Ishikawa (cell line): Measurements from ENCODE around the gene EMP2.

Experiments
- CEBPB ChIP-seq: IDR thresholded peaks from 2 replicates; pipeline ENCODE4 v1.6.1; 2012
- CREB1 ChIP-seq: IDR thresholded peaks from 2 replicates; pipeline ENCODE4 v1.6.1; 2012; ENCODE audit warnings: low read depth
- EGR1 ChIP-seq: IDR thresholded peaks from 2 replicates; pipeline ENCODE4 v1.6.1; 2012
- EP300 ChIP-seq: IDR thresholded peaks from 2 replicates; pipeline ENCODE4 v1.6.1; 2012; ENCODE audit warnings: borderline replicate concordance
- FOXM1 ChIP-seq: IDR thresholded peaks from 2 replicates; pipeline ENCODE4 v1.6.1; 2012; ENCODE audit warnings: low read depth, borderline replicate concordance
- NFIC ChIP-seq: IDR thresholded peaks from 2 replicates; pipeline ENCODE4 v1.6.1; 2012
- RAD21 ChIP-seq: IDR thresholded peaks from 2 replicates; pipeline ENCODE4 v1.6.1; 2012; ENCODE audit warnings: low read depth
- TAF1 ChIP-seq: IDR thresholded peaks from 2 replicates; pipeline ENCODE4 v1.6.1; 2012; ENCODE audit warnings: low read depth, mild to moderate bottlenecking
- TCF12 ChIP-seq: IDR thresholded peaks from 2 replicates; pipeline ENCODE4 v1.6.1; 2012; ENCODE audit warnings: low read depth
- TEAD4 ChIP-seq: IDR thresholded peaks from 2 replicates; pipeline ENCODE4 v1.6.1; 2012
- YY1 ChIP-seq: IDR thresholded peaks from 2 replicates; pipeline ENCODE4 v1.6.1; 2012; ENCODE audit warnings: low read depth
- ZBTB7A ChIP-seq: IDR thresholded peaks from 2 replicates; pipeline ENCODE4 v1.6.1; 2012; ENCODE audit warnings: low read depth
- TF ChIP-seq, protein P1 (sequence below): IDR thresholded peaks from 2 replicates; pipeline ENCODE4 v1.6.1; 2012
- TF ChIP-seq, protein P2 (sequence below): IDR thresholded peaks from 2 replicates; pipeline ENCODE4 v1.6.1; 2012; ENCODE audit warnings: low read depth, mild to moderate bottlenecking
- TF ChIP-seq, protein P3 (sequence below): IDR thresholded peaks from 2 replicates; pipeline ENCODE4 v1.6.1; 2012

EMP2 gene

DNA sequence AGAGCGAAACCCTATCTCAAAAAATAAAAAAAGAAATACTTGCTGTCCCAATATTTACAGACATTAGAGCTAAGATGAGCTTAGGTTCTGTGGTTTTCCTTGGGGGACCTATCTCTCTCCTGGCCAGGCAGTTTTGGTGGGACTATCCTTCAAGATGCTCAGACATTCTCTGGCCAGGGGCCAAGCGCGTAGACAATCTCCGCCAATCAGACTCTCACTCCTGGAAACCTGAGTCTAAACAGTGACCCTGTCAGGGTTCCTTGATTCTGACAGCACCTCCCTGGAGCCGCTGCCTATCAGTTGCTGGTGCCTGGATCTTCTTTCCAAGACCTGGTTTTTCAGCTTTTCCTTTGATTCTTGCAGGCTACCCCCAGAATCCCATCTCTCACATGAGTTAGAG lies 45.6 kb downstream of the EMP2 start:
- no peak for TF ChIP-seq TCF12
- no peak for TF ChIP-seq NFIC
- TF ChIP-seq EGR1: no peak
- no peak for TF ChIP-seq FOXM1
- TF ChIP-seq YY1: no peak
- TF ChIP-seq CEBPB: no peak
- no peak for TF ChIP-seq EP300
- TF ChIP-seq, protein P1, sequence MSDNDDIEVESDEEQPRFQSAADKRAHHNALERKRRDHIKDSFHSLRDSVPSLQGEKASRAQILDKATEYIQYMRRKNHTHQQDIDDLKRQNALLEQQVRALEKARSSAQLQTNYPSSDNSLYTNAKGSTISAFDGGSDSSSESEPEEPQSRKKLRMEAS: no peak
- no peak for TF ChIP-seq RAD21
- no peak for TF ChIP-seq TEAD4
- TF ChIP-seq, protein P2, sequence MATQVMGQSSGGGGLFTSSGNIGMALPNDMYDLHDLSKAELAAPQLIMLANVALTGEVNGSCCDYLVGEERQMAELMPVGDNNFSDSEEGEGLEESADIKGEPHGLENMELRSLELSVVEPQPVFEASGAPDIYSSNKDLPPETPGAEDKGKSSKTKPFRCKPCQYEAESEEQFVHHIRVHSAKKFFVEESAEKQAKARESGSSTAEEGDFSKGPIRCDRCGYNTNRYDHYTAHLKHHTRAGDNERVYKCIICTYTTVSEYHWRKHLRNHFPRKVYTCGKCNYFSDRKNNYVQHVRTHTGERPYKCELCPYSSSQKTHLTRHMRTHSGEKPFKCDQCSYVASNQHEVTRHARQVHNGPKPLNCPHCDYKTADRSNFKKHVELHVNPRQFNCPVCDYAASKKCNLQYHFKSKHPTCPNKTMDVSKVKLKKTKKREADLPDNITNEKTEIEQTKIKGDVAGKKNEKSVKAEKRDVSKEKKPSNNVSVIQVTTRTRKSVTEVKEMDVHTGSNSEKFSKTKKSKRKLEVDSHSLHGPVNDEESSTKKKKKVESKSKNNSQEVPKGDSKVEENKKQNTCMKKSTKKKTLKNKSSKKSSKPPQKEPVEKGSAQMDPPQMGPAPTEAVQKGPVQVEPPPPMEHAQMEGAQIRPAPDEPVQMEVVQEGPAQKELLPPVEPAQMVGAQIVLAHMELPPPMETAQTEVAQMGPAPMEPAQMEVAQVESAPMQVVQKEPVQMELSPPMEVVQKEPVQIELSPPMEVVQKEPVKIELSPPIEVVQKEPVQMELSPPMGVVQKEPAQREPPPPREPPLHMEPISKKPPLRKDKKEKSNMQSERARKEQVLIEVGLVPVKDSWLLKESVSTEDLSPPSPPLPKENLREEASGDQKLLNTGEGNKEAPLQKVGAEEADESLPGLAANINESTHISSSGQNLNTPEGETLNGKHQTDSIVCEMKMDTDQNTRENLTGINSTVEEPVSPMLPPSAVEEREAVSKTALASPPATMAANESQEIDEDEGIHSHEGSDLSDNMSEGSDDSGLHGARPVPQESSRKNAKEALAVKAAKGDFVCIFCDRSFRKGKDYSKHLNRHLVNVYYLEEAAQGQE: no peak
- TF ChIP-seq CREB1: no peak
- TF ChIP-seq ZBTB7A: no peak
- TF ChIP-seq TAF1: no peak
- TF ChIP-seq, protein P3, sequence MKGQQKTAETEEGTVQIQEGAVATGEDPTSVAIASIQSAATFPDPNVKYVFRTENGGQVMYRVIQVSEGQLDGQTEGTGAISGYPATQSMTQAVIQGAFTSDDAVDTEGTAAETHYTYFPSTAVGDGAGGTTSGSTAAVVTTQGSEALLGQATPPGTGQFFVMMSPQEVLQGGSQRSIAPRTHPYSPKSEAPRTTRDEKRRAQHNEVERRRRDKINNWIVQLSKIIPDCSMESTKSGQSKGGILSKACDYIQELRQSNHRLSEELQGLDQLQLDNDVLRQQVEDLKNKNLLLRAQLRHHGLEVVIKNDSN: no peak

DNA sequence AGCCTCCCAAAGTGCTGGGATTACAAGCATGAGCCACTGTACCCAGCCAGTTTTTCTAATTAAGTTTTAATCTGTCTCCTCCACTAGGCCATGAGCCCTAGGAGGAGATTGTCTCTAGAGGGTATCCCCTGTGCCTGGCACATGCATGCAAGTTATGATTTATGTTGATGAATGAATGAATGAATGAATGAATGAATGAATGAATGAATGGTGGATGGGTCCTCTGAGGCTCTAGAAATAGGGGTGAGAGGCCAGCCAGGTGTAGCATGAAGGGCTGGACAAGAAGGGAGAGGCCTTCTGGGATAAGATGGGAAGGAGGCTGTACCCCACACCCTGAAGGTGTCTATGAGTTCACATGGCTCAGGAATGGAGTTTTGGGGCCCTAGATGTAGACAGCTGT lies 48.8 kb downstream of the EMP2 start:
- TF ChIP-seq TEAD4 (no peak), RAD21 (no peak), EP300 (no peak), CREB1 (no peak), NFIC (no peak), TAF1 (no peak), EGR1 (no peak), YY1 (no peak), ZBTB7A (no peak)
- TF ChIP-seq, protein P1: no peak
- TF ChIP-seq, protein P2: no peak

DNA sequence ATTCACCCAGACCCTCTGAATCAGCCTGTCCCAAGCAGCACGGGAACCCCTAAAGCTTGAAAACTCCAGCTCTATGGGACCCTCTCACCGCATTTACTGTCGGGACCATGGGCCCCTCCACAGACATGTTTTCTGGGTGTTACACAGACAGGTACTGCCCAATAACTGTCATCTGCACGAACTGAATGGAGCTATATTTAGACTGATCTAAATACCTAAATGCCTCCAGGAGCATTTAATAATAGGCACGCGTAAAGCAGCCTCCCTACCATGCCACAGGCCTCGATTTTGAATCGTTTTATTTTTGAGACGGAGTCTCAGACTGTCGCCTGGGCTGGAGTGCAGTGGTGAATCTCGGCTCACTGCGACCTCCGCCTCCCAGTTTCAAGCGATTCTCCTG lies 49.7 kb downstream of the EMP2 start:
- TF ChIP-seq TAF1 (no peak), CEBPB (no peak), CREB1 (no peak), TEAD4 (no peak), EP300 (no peak)
- TF ChIP-seq, protein P1: no peak

DNA sequence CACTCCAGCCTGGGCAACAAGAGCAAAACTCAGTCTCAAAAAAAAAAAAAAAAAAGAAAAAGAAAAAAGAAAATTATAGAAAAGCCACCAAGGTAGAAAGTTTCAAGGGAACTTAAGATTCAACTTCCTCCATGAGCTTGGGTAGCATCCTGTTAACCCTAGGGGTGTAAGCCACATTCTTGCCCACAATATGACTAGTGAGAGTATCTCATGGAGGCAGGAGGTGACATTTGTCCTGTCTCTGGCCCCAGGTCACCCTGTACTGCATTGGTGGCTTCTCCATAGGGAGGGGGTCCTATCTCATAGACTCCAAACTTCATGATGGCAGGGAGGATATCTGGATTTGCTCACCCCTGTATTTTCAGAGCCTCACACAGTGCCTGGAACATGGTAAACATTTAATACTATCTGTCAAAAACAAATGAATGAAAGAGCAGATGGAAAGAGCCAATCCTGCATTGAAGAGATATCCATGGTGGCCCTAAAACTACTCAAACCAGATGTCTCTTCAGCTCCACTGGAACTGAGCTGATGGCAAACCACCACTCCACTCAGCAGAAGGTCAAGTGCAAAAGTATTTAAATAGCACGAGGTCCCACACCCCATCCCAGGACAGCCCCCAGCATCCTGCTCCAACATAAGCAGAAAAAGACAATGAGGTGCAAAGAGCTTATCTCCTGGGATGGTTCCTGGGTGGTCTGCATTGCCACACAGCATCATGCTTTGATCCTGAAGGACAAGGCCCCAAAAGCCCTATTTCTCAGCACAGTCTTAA lies 50.3 kb downstream of the EMP2 start:
- TF ChIP-seq TEAD4 (no peak), TCF12 (no peak), TAF1 (no peak), YY1 (no peak), ZBTB7A (no peak), FOXM1 (no peak), NFIC (no peak), CREB1 (no peak), EP300 (no peak), RAD21 (no peak), EGR1 (no peak), CEBPB (no peak)
- TF ChIP-seq, protein P1: no peak
- TF ChIP-seq, protein P3: no peak
- TF ChIP-seq, protein P2: no peak
